Spleen (tissue), 11 donors: ENCODE data around the gene DPH5. TPM values are rescaled to one million over a fixed set of nuclear protein-coding genes. Genes with fewer than 3 reads are reported as not detected.

Experiments
- DNase-seq: peaks from one replicate; pipeline ENCODE4 v3.0.0-alpha.2; 2020
- H3K27ac ChIP-seq, 8 donors: fragments of 200-600 bp; sonication (generic) in 7 of 8; 1 replicate in 4 of 8; 2 replicates in 4 of 8; pipeline versions ENCODE4 v1.5.0 to v1.8.0; 2016 to 2021; ENCODE audit warnings: inconsistent platforms in 4 of 8, mild to moderate bottlenecking in 4 of 8, moderate library complexity in 1 of 8
- H3K27me3 ChIP-seq, 7 donors: fragments of 200-600 bp; sonication (generic) in 6 of 7; replicated peaks in 1 of 7; 1 replicate in 4 of 7; 2 replicates in 3 of 7; pipeline versions ENCODE4 v1.5.0 to v1.8.0; 2016 to 2021; ENCODE audit warnings: inconsistent platforms in 3 of 7, mild to moderate bottlenecking in 1 of 7
- H3K36me3 ChIP-seq, 6 donors: fragments of 200-600 bp; sonication (generic) in 5 of 6; 1 replicate in 4 of 6; 2 replicates in 2 of 6; pipeline versions ENCODE4 v1.5.0 to v1.8.0; 2016 to 2021; ENCODE audit warnings: inconsistent platforms in 2 of 6
- H3K4me1 ChIP-seq, 6 donors: fragments of 200-600 bp; sonication (generic) in 5 of 6; 1 replicate in 3 of 6; 2 replicates in 3 of 6; pipeline versions ENCODE4 v1.5.0 to v1.8.0; 2016 to 2021; ENCODE audit warnings: inconsistent platforms in 3 of 6
- H3K4me3 ChIP-seq, 8 donors: fragments of 200-600 bp; sonication (generic) in 7 of 8; 1 replicate in 4 of 8; 2 replicates in 4 of 8; pipeline versions ENCODE4 v1.5.0 to v1.8.0; 2016 to 2021; ENCODE audit warnings: inconsistent platforms in 4 of 8, mild to moderate bottlenecking in 4 of 8, moderate library complexity in 2 of 8
- H3K9me3 ChIP-seq, 8 donors: fragments of 200-600 bp; sonication (generic) in 7 of 8; 1 replicate in 4 of 8; 2 replicates in 4 of 8; pipeline versions ENCODE4 v1.5.0 to v1.8.0; 2016 to 2021; ENCODE audit warnings: inconsistent platforms in 4 of 8
- POLR2A ChIP-seq, 3 donors: fragments of 450-650 bp; IDR thresholded peaks; one replicate each; pipeline ENCODE4 v1.5.1; 2017; ENCODE audit warnings: antibody characterized with exemption in 3 of 3, mild to moderate bottlenecking in 1 of 3
- POLR2AphosphoS5 ChIP-seq, 3 donors: sonication (generic); formaldehyde crosslinking; IDR thresholded peaks; one replicate each; pipeline ENCODE4 v1.5.1; 2017; ENCODE audit warnings: antibody characterized with exemption in 3 of 3
- WGBS, 5 donors: extraction: QIAGEN DNeasy Blood & Tissue Kit in 3 of 5; methylation state at CpG; one replicate each; pipeline versions ENCODE4 v1.1.5 to v1.1.7; 2013 to 2018; 5-methylcytosine and 5-hydroxymethylcytosine counted together
- intact Hi-C: fragments of 100-400 bp; cut with DNase I; formaldehyde crosslinking; loops from one replicate; pipeline ENCODE4 v1.15.0; 2023; ENCODE audit warnings: low total_unique reads
- polyA plus RNA-seq, 3 donors: library from polyadenylated mRNA; stranded (reverse); fragments of 200-250 nt; gene quantifications; one replicate each; pipeline ENCODE4 v1.2.1, GENCODE V29; 2013
- total RNA-seq, 7 donors: library from RNA; depleted of rRNA in 3 of 7; stranded (reverse); fragments of >200 nt in 3 of 7; fragmentation: NEBNext Ultra II Directional in 4 of 7; extraction: Animal tissue kit (Norgen Biotek cat#: 25700) in 4 of 7; gene quantifications; one replicate each; pipeline versions ENCODE4 v1.1.0 to v1.2.1, GENCODE V29; 2016 to 2021
- TF ChIP-seq, protein P1 (sequence below), 11 experiments: fragments of 200-600 bp in 7 of 11; fragments of 450-650 bp in 4 of 11; sonication (generic) in 4 of 11; IDR thresholded peaks in 8 of 11; conservative IDR thresholded peaks in 3 of 11; 1 replicate in 7 of 11; 2 replicates in 4 of 11; pipeline versions ENCODE4 v1.4.0 to v1.8.0; 2016 to 2021; ENCODE audit warnings: antibody characterized with exemption in 11 of 11, inconsistent platforms in 4 of 11, mild to moderate bottlenecking in 1 of 11
- donor health status: healthy with polysubstance abuse.
- donor health status: DM: no; HTN: no; CAD: no; lungs with moderate emphysema.
- donor health status: DM: no; HTN: no; CAD: no.
- donor health status: Bipolar disorder and iron deficiency.
- donor health status: healthy.
- donor health status: DM: no; HTN: no; CAD: no.
- donor health status: DM: yes; HTN: yes; CAD: no.

The DPH5 gene
- total and polyA plus RNA-seq, 10 donors, result 19.3 to 60.0 (median 26.0) TPM

DNA sequence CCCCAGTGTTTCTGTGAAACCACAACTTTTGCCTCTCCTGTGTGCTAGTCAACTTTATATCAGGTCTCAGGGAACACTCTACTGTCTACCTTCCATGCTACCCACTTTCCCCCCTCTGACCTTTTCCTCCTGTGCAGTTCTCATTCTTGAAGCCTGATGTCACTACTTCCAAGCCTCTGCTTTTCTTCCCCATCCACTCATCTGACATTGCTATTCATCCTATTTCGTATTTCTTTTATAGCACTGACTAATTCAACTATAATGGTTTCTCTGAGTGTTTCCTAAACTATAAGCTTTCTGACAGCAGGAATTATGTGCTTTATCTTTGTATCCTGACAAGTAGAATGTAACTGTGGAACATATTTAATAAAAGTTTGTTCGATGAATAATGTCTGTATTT lies 18.2 kb upstream of the DPH5 start:
- Histone ChIP-seq H3K4me1 (no peaks in the 10 kb centered on the region), H3K9me3 (peaks cover 0 to 28% (median 24%) of the 10 kb centered on the region in 8 donors), H3K27ac (no peak overlapping the region), H3K36me3 (peaks cover 0 to 49% (median 10%) of the 10 kb centered on the region in 6 donors), H3K4me3 (no peak overlapping the region), H3K27me3 (no peaks in the 10 kb centered on the region)
- intact Hi-C loops, result no loop called here
- TF ChIP-seq POLR2AphosphoS5 (IDR thresholded peaks at IDR 0.05) (no peak), POLR2A (IDR thresholded peaks at IDR 0.05) (no peak)
- TF ChIP-seq, protein P1, sequence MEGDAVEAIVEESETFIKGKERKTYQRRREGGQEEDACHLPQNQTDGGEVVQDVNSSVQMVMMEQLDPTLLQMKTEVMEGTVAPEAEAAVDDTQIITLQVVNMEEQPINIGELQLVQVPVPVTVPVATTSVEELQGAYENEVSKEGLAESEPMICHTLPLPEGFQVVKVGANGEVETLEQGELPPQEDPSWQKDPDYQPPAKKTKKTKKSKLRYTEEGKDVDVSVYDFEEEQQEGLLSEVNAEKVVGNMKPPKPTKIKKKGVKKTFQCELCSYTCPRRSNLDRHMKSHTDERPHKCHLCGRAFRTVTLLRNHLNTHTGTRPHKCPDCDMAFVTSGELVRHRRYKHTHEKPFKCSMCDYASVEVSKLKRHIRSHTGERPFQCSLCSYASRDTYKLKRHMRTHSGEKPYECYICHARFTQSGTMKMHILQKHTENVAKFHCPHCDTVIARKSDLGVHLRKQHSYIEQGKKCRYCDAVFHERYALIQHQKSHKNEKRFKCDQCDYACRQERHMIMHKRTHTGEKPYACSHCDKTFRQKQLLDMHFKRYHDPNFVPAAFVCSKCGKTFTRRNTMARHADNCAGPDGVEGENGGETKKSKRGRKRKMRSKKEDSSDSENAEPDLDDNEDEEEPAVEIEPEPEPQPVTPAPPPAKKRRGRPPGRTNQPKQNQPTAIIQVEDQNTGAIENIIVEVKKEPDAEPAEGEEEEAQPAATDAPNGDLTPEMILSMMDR (IDR thresholded peaks at IDR 0.05 in 8 of 11, conservative IDR thresholded peaks at IDR 0.05 in 3 of 11), result no peak
- DNase-seq, result no peak
- WGBS, 5 donors, result 84 to 92% (median 87%) methylated on average over 2 of the region's 2 CpGs

DNA sequence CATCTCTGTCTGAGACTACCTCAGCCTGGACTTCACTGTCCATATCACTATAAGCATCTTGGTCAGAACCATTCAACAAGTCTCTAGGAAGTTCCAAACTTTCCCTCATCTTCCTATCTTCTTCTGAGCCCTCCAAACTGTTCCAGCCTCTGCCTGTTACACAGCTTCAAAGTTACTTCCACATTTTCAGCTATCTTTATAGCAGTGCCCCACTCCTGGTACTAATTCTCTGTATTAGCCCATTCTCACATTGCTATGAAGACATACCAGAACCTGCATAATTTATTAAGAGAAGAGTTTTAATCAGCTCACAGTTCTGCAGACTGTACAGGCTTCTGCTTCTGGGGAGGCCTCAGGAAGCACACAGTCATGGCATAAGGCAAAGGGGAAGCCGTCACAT lies 15.7 kb upstream of the DPH5 start:
- intact Hi-C loops, result no loop called here
- Histone ChIP-seq H3K27ac (no peak overlapping the region), H3K36me3 (peaks cover 0 to 57% (median 10%) of the 10 kb centered on the region in 6 donors), H3K4me1 (peaks cover 0 to 5% (median 0%) of the 10 kb centered on the region in 6 donors), H3K9me3 (peaks cover 0 to 28% (median 22%) of the 10 kb centered on the region in 8 donors), H3K4me3 (no peak overlapping the region), H3K27me3 (no peaks in the 10 kb centered on the region)
- no peak for DNase-seq
- 87 to 100% (median 97%) methylated on average over 1 of the region's 1 CpG for WGBS, 5 donors
- no peak for TF ChIP-seq POLR2A (IDR thresholded peaks at IDR 0.05)
- TF ChIP-seq, protein P1 (IDR thresholded peaks at IDR 0.05 in 8 of 11, conservative IDR thresholded peaks at IDR 0.05 in 3 of 11), result no peak
- no peak for TF ChIP-seq POLR2AphosphoS5 (IDR thresholded peaks at IDR 0.05)

DNA sequence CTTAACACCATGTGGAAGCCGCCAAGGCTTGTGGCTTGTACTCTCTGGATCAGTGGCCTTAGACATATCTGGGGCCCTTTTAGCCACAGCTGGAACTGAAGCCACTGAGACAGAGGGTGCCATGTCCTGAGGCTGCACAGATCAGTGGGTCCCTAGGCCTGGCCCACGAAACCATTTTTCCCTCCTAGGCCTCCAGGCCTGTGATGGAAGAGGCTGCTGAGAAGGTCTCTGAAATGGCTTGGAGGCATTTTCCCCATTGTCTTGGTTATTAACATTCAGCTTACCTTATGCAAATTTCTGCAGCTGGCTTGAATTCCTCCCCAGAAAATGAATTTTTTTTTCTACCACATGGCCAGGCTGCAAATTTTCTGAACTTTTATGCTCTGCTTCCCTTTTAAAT lies 15.1 kb upstream of the DPH5 start:
- Histone ChIP-seq H3K4me1 (peaks cover 0 to 5% (median 0%) of the 10 kb centered on the region in 6 donors), H3K27me3 (no peaks in the 10 kb centered on the region), H3K4me3 (no peak overlapping the region), H3K27ac (no peak overlapping the region), H3K9me3 (peaks cover 0 to 28% (median 22%) of the 10 kb centered on the region in 8 donors), H3K36me3 (peaks cover 0 to 52% (median 10%) of the 10 kb centered on the region in 6 donors)
- WGBS, 5 donors, result 84 to 100% (median 94%) methylated on average over 1 to 2 of the region's 2 CpGs
- intact Hi-C loops, result no loop called here
- TF ChIP-seq POLR2A (IDR thresholded peaks at IDR 0.05), result no peak
- TF ChIP-seq, protein P1 (IDR thresholded peaks at IDR 0.05 in 8 of 11, conservative IDR thresholded peaks at IDR 0.05 in 3 of 11), result no peak
- TF ChIP-seq POLR2AphosphoS5 (IDR thresholded peaks at IDR 0.05), result no peak
- peak; percentile 46 for DNase-seq

DNA sequence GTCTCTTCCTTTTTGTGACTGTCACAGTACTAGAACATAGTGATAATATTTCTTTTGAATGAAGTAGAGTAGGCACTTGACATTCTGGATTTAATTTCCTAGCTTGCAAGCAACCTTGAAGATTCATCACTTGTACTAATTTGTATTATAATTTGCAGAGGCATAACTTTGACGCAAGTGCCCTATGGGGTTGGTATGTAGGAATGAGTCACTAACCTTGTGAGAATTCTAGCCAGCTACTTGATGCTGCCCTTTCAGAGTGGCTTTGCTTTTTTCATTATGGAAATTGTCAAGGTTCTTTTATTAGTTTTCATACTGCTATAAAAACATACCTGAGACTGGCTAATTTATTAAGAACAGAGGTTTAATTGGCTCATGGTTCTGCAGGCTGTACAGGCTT lies 13.7 kb upstream of the DPH5 start:
- WGBS, 5 donors, result 92 to 100% (median 97%) methylated on average over 1 of the region's 1 CpG
- intact Hi-C loops, result no loop called here
- TF ChIP-seq, protein P1 (IDR thresholded peaks at IDR 0.05 in 8 of 11, conservative IDR thresholded peaks at IDR 0.05 in 3 of 11), result no peak
- no peak for TF ChIP-seq POLR2AphosphoS5 (IDR thresholded peaks at IDR 0.05)
- TF ChIP-seq POLR2A (IDR thresholded peaks at IDR 0.05), result no peak
- H3K27me3 ChIP-seq, result no peaks in the 10 kb centered on the region
- DNase-seq, result no peak
- peaks cover 0 to 49% (median 10%) of the 10 kb centered on the region in 6 donors for H3K36me3 ChIP-seq
- H3K4me1 ChIP-seq, result peaks cover 0 to 14% (median 0%) of the 10 kb centered on the region in 6 donors
- H3K27ac ChIP-seq, result no peak overlapping the region
- peaks cover 0 to 28% (median 22%) of the 10 kb centered on the region in 8 donors for H3K9me3 ChIP-seq
- no peak overlapping the region for H3K4me3 ChIP-seq
